Small intestine (tissue), 7 donors: ENCODE measurements around the gene CELF2. TPM values are rescaled to one million over a fixed set of nuclear protein-coding genes. Genes with fewer than 3 reads are reported as not detected.

Source experiments
- DNase-seq, 2 donors: peaks; one replicate each; pipeline versions ENCODE4 v3.0.0 to v3.0.0-alpha.2; 2013
- FAIRE-seq: peaks from 2 replicates; lab custom pipeline; 2012; peaks lifted over from hg19 to GRCh38; lab: Jason Lieb, UNC
- H3K27ac ChIP-seq, 3 donors: one replicate each; pipeline ENCODE4 v1.5.1; 2013; ENCODE audit warnings: low read length in 2 of 3, mild to moderate bottlenecking in 2 of 3, control low read depth in 1 of 3, inconsistent platforms in 1 of 3, low read depth in 1 of 3, moderate library complexity in 1 of 3
- H3K27me3 ChIP-seq, 3 donors: one replicate each; pipeline ENCODE4 v1.6.1; 2013; ENCODE audit warnings: low read length in 3 of 3, inconsistent platforms in 1 of 3; ENCODE audit not compliant: control insufficient read depth in 3 of 3, insufficient read depth in 3 of 3
- H3K36me3 ChIP-seq, 3 donors: one replicate each; pipeline ENCODE4 v1.6.1; 2013; ENCODE audit warnings: low read length in 3 of 3, inconsistent platforms in 1 of 3, low read depth in 1 of 3, mild to moderate bottlenecking in 1 of 3, moderate library complexity in 1 of 3; ENCODE audit not compliant: control insufficient read depth in 3 of 3, insufficient read depth in 2 of 3
- H3K4me1 ChIP-seq, 3 donors: one replicate each; pipeline ENCODE4 v1.6.1; 2013; ENCODE audit warnings: low read length in 2 of 3, inconsistent platforms in 1 of 3, low read depth in 1 of 3, mild to moderate bottlenecking in 1 of 3, moderate library complexity in 1 of 3; ENCODE audit not compliant: control insufficient read depth in 3 of 3, insufficient read depth in 2 of 3
- H3K4me3 ChIP-seq, 3 donors: one replicate each; pipeline ENCODE4 v1.5.1; 2013; ENCODE audit warnings: low read length in 3 of 3, control low read depth in 1 of 3, inconsistent platforms in 1 of 3, low read depth in 1 of 3, mild to moderate bottlenecking in 1 of 3, moderate library complexity in 1 of 3
- H3K9me3 ChIP-seq, 2 donors: one replicate each; pipeline ENCODE4 v1.6.1; 2013; ENCODE audit warnings: low read depth in 1 of 2, low read length in 1 of 2; ENCODE audit not compliant: control insufficient read depth in 2 of 2, insufficient read depth in 1 of 2
- WGBS, 3 donors: extraction: QIAGEN DNeasy Blood & Tissue Kit; methylation state at CpG; one replicate each; pipeline ENCODE4 v1.1.7; 2013; 5-methylcytosine and 5-hydroxymethylcytosine counted together
- polyA plus RNA-seq, 4 donors: library from polyadenylated mRNA; stranded (reverse) in 3 of 4; unstranded in 1 of 4; fragments of 200-250 nt in 3 of 4; fragments of 120-200 nt in 1 of 4; gene quantifications; one replicate each; pipeline versions ENCODE4 v1.2.1 to v1.2.3, GENCODE V29; 2013
- donor health status: healthy with polysubstance abuse.
- donor health status: control.
- donor health status: control.
- donor health status: Bipolar disorder and iron deficiency.
- donor health status: healthy.

CELF2 gene
- polyA plus RNA-seq, 4 donors: 1.8 to 11.6 (median 6.1) TPM

DNA sequence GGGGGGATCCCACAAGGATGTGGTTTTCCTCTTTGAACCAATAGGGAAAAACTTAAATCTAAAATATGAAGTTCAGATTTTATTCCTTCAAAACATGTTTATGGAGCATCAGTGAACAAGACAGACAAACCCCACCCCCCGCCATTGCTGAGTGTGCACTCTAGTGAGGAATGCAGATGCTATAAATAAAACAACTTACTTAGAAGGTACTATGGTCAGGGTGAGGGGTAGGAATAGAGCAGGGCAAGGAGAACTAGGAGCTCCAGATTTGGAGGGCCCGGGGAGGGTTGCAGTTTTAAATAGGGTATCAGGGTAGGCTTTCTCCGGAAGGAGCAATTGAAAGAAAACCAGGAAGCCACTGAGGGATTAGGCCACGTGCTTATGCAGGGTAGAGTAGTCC, 47.9 kb downstream of the CELF2 start:
- Histone ChIP-seq H3K9me3 (no peaks in the 10 kb centered on the region), H3K27me3 (no peaks in the 10 kb centered on the region), H3K4me1 (no peaks in the 10 kb centered on the region), H3K36me3 (no peaks in the 10 kb centered on the region), H3K4me3 (no peak overlapping the region), H3K27ac (no peak overlapping the region)
- FAIRE-seq: no peak
- no peak for DNase-seq
- whole genome bisulfite sequencing, 3 donors: 89% methylated on average over 4 of the region's 4 CpGs

DNA sequence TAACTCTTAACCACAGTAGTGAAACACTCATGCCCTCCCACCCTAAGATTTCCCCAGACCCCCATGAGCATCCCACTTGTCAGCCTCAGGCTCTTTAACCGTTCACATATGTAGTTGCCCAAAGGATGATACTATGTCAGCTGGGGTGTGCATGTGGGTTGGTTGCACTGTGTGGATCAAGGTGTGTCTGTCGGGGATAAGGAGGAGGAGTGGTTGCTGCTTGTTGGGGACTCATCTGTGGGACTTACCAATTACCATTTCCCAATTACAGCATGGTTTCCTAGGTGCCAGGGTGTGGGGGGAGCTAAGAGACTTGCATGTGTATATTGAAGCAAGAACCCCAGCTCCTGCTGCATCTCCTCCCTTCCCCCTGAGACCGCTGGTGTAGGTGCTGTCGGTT, 48.8 kb downstream of the CELF2 start:
- WGBS, 3 donors: 83 to 95% (median 94%) methylated on average over 3 to 4 of the region's 4 CpGs
- Histone ChIP-seq H3K27me3 (no peaks in the 10 kb centered on the region), H3K36me3 (no peaks in the 10 kb centered on the region), H3K27ac (no peak overlapping the region), H3K9me3 (no peaks in the 10 kb centered on the region), H3K4me3 (no peak overlapping the region), H3K4me1 (no peaks in the 10 kb centered on the region)
- FAIRE-seq (no peak), DNase-seq (no peak)

DNA sequence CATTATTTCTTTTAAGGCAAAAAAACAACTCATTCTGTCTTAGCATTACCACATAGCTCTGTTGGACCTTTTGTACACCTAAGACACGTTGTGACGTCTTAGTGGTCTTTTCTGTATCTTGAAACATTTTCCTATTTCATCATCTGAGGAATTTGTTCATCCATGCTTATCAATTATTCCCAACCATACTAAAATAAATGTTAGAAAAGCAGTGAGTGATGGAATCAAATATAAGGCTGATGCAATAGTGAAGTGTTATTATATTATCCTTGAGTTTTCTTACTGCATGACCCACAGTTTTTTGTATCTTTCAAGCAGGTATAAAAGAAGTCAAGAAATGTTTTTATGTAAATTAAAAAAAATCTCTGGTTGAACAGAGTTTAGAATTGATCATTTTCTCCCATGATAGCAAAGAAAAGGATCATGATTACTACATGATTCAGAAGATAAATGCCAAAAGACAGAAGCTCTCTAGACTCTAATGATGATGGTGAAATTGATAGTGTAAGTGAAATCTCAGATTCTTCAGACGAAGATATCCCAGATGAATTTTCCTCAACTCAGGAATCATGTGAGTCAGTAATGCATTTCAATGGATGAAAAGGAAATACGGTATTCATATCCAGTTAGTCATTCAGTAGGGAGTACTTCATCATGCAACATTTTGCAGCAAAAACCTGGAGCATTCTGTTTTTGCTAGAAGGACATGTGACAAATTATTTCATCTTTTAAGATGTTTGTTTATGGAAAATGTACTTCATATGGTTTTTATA, 51.4 kb downstream of the CELF2 start:
- no peaks in the 10 kb centered on the region for H3K27me3 ChIP-seq
- FAIRE-seq: no peak
- H3K4me1 ChIP-seq: no peaks in the 10 kb centered on the region
- no peaks in the 10 kb centered on the region for H3K36me3 ChIP-seq
- no peak for DNase-seq
- WGBS, 3 donors: 84 to 91% (median 91%) methylated on average over 4 of the region's 4 CpGs
- H3K4me3 ChIP-seq: no peak overlapping the region
- no peaks in the 10 kb centered on the region for H3K9me3 ChIP-seq
- no peak overlapping the region for H3K27ac ChIP-seq

DNA sequence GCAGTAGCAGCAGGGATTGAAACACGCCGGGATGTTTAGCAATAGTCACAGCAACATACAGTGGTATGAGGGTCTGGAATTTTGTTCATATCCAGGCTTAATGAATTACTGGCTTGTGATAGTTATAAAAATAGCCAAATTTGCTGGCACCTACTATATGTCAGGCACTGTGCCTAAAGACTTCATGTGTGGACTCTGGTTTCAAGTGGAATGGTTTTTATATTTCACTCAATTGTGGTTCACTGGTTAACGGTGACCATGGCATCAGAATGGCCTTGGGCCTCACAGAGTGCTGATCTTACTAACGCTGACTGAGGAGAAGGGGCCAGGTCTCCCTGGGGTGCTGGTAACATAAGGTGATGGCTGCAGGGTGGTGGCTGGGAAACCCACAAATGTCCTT, 55.7 kb downstream of the CELF2 start:
- H3K36me3 ChIP-seq: no peaks in the 10 kb centered on the region
- H3K9me3 ChIP-seq: no peaks in the 10 kb centered on the region
- 71 to 86% (median 77%) methylated on average over 4 of the region's 4 CpGs for WGBS, 3 donors
- no peak for FAIRE-seq
- no peak for DNase-seq
- no peaks in the 10 kb centered on the region for H3K27me3 ChIP-seq
- no peaks in the 10 kb centered on the region for H3K4me1 ChIP-seq
- H3K4me3 ChIP-seq: no peak overlapping the region
- H3K27ac ChIP-seq: no peak overlapping the region

DNA sequence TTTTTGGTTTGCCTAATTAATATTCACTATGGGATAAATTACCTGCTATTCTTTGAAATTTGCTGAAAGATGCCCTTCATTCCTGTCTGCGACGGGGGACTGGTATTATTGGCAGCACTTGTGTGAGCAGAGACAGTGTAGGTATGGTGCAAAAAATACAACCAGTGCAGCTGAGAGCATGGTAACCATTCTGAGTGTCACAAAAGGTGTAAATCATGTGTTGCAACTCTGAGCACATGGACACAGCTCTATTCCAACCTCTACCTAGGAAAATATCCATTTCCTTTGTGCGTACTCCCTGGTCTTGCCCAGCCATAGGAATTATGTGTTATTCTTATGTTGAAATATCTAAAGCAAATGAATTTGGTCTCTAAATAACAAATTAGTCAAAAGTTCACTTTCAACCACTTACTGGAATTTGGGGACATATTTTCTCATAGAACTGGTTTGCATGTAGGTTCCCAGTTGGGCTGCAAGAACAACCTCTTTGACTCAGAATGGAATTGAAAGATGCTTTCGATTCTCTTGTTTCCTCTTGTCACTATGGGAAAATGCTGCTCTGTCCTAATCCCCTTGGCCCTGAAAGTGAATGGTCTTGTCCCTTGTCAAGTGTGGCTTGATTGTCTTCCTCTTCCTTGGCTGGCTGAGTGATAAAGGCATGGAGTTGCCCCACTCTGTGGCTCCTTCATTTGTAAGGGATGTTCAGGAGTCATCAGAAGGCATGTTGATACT, 57.0 kb downstream of the CELF2 start:
- Histone ChIP-seq H3K4me3 (no peak overlapping the region), H3K36me3 (no peaks in the 10 kb centered on the region), H3K9me3 (no peaks in the 10 kb centered on the region), H3K27ac (no peak overlapping the region), H3K4me1 (no peaks in the 10 kb centered on the region), H3K27me3 (peaks cover 0 to 2% (median 0%) of the 10 kb centered on the region in 3 donors)
- WGBS, 3 donors: 87 to 95% (median 89%) methylated on average over 4 of the region's 4 CpGs
- no peak for DNase-seq
- no peak for FAIRE-seq

DNA sequence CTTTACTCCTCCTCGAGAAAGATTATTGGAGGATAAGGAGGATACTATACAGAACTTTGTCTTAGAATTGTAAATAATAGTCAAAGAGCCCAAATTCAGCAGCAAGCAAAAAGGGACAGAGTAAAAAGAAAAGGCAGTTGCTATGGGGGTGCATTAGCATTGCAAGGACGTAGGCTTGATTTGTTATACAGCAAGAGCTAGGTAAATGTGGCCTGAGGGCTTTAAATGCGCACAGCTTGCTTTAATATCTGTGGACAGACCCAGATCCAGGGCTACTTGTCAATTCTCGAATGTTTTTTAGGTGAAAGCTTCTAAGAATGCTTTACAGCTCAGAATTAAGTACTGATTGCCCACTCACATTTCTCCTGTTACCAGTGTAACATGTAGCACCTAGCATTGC, 58.5 kb downstream of the CELF2 start:
- Histone ChIP-seq H3K4me1 (no peaks in the 10 kb centered on the region), H3K9me3 (no peaks in the 10 kb centered on the region), H3K27me3 (peaks cover 0 to 2% (median 0%) of the 10 kb centered on the region in 3 donors), H3K4me3 (no peak overlapping the region), H3K27ac (no peak overlapping the region), H3K36me3 (no peaks in the 10 kb centered on the region)
- DNase-seq: no peak
- no peak for FAIRE-seq
- 74 to 77% (median 76%) methylated on average over 4 of the region's 4 CpGs for WGBS, 3 donors

DNA sequence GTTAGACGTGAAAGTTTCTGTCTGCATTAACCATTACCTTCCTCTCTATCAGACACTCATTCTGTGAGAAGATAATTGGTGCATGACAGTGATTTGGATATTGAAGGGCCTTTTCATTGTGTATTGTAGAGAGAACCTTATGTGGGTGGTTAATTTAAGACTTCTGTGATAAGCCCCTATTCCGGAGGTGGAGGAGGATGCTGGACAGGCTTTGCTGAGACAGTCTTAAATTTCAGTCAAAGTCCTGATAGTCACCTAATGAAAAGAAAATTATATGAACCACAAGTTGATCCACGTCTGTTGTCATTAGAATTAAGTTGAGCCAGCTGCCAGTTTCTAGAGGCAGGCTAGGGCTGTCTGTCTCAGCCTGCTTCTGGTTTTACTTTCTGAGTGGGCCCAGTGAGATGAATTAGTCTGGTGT, 62.9 kb downstream of the CELF2 start:
- Histone ChIP-seq H3K4me3 (no peak overlapping the region), H3K9me3 (no peaks in the 10 kb centered on the region), H3K27me3 (peaks cover 0 to 2% (median 0%) of the 10 kb centered on the region in 3 donors), H3K27ac (no peak overlapping the region), H3K36me3 (no peaks in the 10 kb centered on the region), H3K4me1 (no peaks in the 10 kb centered on the region)
- FAIRE-seq (no peak), DNase-seq (no peak)
- 54 to 68% (median 55%) methylated on average over 3 of the region's 3 CpGs for WGBS, 3 donors

DNA sequence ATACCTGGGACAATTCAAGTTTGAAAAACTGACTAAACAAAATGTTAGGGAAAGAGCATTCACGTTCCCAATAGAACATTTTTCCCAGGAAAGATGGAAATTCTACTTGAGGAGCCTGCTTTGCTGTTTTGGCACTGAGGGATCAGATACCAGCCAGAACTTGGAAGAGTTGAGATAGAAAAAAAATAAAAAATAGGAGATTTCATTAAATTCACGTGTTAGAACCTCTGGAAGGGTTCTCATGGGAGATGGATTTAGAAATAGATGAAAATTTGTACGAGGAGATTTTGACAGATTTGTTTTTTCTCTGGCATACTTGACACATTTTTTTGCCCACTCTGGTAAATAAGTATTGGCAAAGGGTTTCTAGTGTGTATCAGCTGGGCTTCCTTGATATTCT, 63.7 kb downstream of the CELF2 start:
- Histone ChIP-seq H3K27ac (no peak overlapping the region), H3K9me3 (no peaks in the 10 kb centered on the region), H3K4me1 (peaks cover 0 to 4% (median 0%) of the 10 kb centered on the region in 3 donors), H3K27me3 (peaks cover 0 to 2% (median 0%) of the 10 kb centered on the region in 3 donors), H3K36me3 (no peaks in the 10 kb centered on the region), H3K4me3 (no peak overlapping the region)
- no peak for FAIRE-seq
- whole genome bisulfite sequencing, 3 donors: 42 to 82% (median 71%) methylated on average over 3 of the region's 3 CpGs
- DNase-seq: no peak
